ENCODE results near the gene PPP1R18. TPM values are rescaled to one million over a fixed set of nuclear protein-coding genes. Genes with fewer than 3 reads are reported as not detected.

PPP1R18 gene
- total RNA-seq, 1 experiment from 2014 or later, result 28.2 TPM

DNA sequence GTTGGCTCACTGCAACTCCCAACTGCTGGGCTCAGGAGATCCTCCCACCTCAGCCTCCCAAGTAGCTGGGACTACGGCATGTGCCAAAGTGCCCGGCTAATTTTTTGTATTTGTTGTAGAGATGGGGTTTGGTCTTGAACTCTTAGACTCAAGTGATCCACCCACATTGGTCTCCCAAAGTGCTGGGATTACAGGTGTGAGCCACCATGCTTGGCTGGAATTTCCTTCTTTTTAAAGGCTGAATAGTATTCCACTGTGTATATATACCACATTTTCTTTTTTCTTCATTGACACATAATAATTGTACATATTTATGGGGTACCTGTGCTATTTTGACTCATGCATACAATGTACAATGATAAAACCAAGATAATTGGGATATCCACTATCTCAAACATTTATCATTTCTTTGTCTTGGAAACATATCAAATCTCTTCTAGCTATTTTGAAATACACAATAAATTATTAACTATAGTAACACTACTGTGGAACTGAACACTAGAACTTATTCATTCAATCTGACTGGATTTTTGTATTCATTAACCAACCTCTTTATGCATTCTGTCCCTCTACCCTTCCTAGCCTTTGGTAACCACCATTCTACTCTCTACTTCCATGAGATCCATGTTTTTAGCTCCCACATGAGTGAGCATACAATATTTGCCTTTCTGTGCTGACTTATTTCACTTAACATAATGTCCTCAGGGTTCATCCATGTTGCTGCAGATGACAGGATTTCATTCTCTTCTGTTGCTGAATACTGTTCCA lies 22.8 kb upstream of the PPP1R18 start:
- intact Hi-C loops (cut with micrococcal nuclease; ENCODE audit: unreplicated experiment), result loop anchor here (2.0 kb wide), 1 partner anchor 14 kb away; no protein-coding TSS in a partner anchor
- BruUV-seq (replicated peaks), result no TSS peak
- Mint-ChIP-seq H3K27ac (ENCODE audit: unreplicated experiment) (peak overlapping the region; percentile 38), H3K9me3 (ENCODE audit: low read depth, unreplicated experiment) (no peaks in the 10 kb centered on the region), H3K4me1 (ENCODE audit: low read depth, unreplicated experiment) (peaks cover 50% of the 10 kb centered on the region), H3K27me3 (ENCODE audit: unreplicated experiment) (no peaks in the 10 kb centered on the region), H3K36me3 (ENCODE audit: insufficient read depth, unreplicated experiment) (peaks cover 49% of the 10 kb centered on the region), H3K4me3 (ENCODE audit: low read depth, unreplicated experiment) (no peak overlapping the region)
- CTCF ChIA-PET, result interaction anchor here (0.6 to 1.2 kb wide), 6 partner anchors 8 to 205 kb away, joined by 3 to 4 read pairs (median 3); partner anchors contain the start of genes MDC1 and VARS2
- DNase-seq, result no peak
- TF ChIP-seq, protein P1, sequence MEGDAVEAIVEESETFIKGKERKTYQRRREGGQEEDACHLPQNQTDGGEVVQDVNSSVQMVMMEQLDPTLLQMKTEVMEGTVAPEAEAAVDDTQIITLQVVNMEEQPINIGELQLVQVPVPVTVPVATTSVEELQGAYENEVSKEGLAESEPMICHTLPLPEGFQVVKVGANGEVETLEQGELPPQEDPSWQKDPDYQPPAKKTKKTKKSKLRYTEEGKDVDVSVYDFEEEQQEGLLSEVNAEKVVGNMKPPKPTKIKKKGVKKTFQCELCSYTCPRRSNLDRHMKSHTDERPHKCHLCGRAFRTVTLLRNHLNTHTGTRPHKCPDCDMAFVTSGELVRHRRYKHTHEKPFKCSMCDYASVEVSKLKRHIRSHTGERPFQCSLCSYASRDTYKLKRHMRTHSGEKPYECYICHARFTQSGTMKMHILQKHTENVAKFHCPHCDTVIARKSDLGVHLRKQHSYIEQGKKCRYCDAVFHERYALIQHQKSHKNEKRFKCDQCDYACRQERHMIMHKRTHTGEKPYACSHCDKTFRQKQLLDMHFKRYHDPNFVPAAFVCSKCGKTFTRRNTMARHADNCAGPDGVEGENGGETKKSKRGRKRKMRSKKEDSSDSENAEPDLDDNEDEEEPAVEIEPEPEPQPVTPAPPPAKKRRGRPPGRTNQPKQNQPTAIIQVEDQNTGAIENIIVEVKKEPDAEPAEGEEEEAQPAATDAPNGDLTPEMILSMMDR (IDR thresholded peaks at IDR 0.05; ENCODE audit: unreplicated experiment), result no peak

DNA sequence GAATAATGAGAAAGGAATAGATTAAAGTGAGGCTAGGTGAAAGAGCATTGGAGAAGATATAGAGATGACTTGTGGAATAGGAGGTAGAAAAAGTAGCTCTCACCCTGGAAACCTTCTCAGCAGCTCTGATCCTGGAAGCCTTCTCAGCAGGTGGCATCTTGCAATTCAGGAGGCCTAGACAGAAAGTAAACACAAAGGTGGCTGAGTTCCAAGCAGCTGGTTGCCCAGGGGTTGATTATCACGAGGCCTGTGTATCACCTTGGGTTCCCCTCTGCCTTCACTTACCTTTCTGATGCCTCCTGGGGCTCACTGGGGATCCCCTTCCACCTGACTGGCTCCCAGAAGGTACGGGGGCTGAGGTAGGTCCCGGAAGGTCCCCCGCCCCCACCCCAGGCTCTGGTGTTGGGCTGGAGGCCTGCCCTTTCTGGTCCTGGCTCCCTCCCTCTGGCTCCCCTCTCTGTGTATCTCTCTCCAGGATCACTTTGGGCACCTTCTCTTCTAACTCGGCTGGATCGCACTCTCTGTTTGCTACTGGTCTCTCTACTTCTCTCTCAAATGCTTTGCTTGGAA lies 20.9 kb upstream of the PPP1R18 start:
- CTCF ChIA-PET, result interaction anchor here (1.1 to 1.6 kb wide), 5 partner anchors 10 to 28 kb away, joined by 4 to 5 read pairs (median 4); partner anchors contain the start of gene MDC1
- peak; percentile 56 for DNase-seq
- TF ChIP-seq, protein P1 (IDR thresholded peaks at IDR 0.05; ENCODE audit: unreplicated experiment), result no peak
- H3K36me3 Mint-ChIP-seq (ENCODE audit: insufficient read depth, unreplicated experiment), result peaks cover 58% of the 10 kb centered on the region
- BruUV-seq (replicated peaks), result no TSS peak
- peak overlapping the region; percentile 4 for H3K27ac Mint-ChIP-seq (ENCODE audit: unreplicated experiment)
- no peaks in the 10 kb centered on the region for H3K9me3 Mint-ChIP-seq (ENCODE audit: low read depth, unreplicated experiment)
- no peaks in the 10 kb centered on the region for H3K27me3 Mint-ChIP-seq (ENCODE audit: unreplicated experiment)
- H3K4me1 Mint-ChIP-seq (ENCODE audit: low read depth, unreplicated experiment), result peaks cover 44% of the 10 kb centered on the region
- H3K4me3 Mint-ChIP-seq (ENCODE audit: low read depth, unreplicated experiment), result peak overlapping the region; percentile 3
- intact Hi-C loops (cut with micrococcal nuclease; ENCODE audit: unreplicated experiment), result no loop called here

DNA sequence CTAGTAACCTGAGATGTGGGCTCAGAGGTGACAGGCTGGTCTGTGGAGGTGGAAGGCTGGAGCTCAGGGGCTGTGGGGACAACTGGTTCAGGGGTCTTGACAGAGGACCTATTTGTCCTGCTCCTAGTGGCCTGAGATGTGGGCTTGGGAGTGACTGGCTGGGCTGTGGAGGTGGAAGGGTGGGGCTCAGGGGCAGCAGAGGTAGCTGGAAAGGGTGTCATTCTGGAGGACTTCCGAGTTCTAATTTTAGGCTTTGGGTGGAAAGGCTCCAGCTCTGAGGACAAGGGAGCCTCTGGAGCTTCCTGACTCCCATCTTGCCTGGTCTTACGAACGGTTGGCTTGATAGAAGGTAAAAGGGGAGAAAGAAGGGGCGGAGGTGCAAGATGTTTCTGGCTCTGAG lies 19.2 kb upstream of the PPP1R18 start:
- H3K27ac Mint-ChIP-seq (ENCODE audit: unreplicated experiment), result no peak overlapping the region
- H3K4me3 Mint-ChIP-seq (ENCODE audit: low read depth, unreplicated experiment), result no peak overlapping the region
- peaks cover 34% of the 10 kb centered on the region for H3K4me1 Mint-ChIP-seq (ENCODE audit: low read depth, unreplicated experiment)
- DNase-seq, result no peak
- CTCF ChIA-PET, result interaction anchor here (0.6 kb wide), 1 partner anchor 59 kb away, joined by 4 read pairs; no protein-coding TSS in a partner anchor
- no TSS peak for BruUV-seq (replicated peaks)
- peaks cover 57% of the 10 kb centered on the region for H3K36me3 Mint-ChIP-seq (ENCODE audit: insufficient read depth, unreplicated experiment)
- no peaks in the 10 kb centered on the region for H3K9me3 Mint-ChIP-seq (ENCODE audit: low read depth, unreplicated experiment)
- intact Hi-C loops (cut with micrococcal nuclease; ENCODE audit: unreplicated experiment), result no loop called here
- H3K27me3 Mint-ChIP-seq (ENCODE audit: unreplicated experiment), result no peaks in the 10 kb centered on the region
- TF ChIP-seq, protein P1 (IDR thresholded peaks at IDR 0.05; ENCODE audit: unreplicated experiment), result no peak

DNA sequence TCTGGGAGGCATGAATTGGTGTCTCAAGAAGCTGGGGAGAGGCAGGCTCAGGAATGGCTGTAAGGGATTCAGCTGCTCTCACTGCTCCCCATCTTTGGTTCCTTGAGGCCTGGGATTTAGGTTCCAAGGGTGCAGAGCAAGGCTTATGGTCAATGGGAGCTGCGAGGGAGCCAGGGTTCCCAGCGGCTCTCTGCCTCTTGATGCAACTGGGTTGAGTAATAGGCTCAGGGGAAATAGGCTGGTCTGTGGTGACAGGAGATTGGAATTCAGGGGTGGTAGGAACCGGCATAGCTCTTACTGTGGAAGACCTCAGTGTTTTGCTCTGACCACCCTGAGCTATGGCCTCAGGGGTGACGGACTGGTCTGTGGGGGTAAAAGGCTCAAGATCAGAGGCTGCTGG lies 17.4 kb upstream of the PPP1R18 start:
- DNase-seq, result no peak
- TF ChIP-seq, protein P1 (IDR thresholded peaks at IDR 0.05; ENCODE audit: unreplicated experiment), result no peak
- BruUV-seq (replicated peaks), result no TSS peak
- Mint-ChIP-seq H3K27ac (ENCODE audit: unreplicated experiment) (no peak overlapping the region), H3K4me3 (ENCODE audit: low read depth, unreplicated experiment) (no peak overlapping the region), H3K36me3 (ENCODE audit: insufficient read depth, unreplicated experiment) (peaks cover 53% of the 10 kb centered on the region), H3K4me1 (ENCODE audit: low read depth, unreplicated experiment) (peaks cover 23% of the 10 kb centered on the region), H3K9me3 (ENCODE audit: low read depth, unreplicated experiment) (no peaks in the 10 kb centered on the region), H3K27me3 (ENCODE audit: unreplicated experiment) (no peaks in the 10 kb centered on the region)
- intact Hi-C loops (cut with micrococcal nuclease; ENCODE audit: unreplicated experiment), result no loop called here
- CTCF ChIA-PET, result interaction anchor here (1.1 kb wide), 1 partner anchor 14 kb away, joined by 5 read pairs; the partner anchor contains the start of gene MDC1

All from Calu3 (cell line).